Endothelial cell of umbilical vein (primary cell): ENCODE measurements around the gene VSTM4. TPM values are rescaled to one million over a fixed set of nuclear protein-coding genes. Genes with fewer than 3 reads are reported as not detected.

ENCODE experiments used
- BruUV-seq: library from RNA; stranded (reverse); fragments of 400-500 nt; replicated peaks from 2 replicates; lab custom pipeline; 2021; lab: Mats Ljungman, UMichigan
- CTCF ChIA-PET: fragments of 300-600, 350-600 bp; sonication (Branson Sonifier 250); formaldehyde crosslinking; loops from one replicate; lab custom pipeline; 2021; ENCODE audit warnings: antibody characterized with exemption, inconsistent platforms; lab: Charles Lee
- POLR2A ChIA-PET: fragments of 300-600, 350-600 bp; sonication (Branson Sonifier 250); formaldehyde crosslinking; loops from one replicate; lab custom pipeline; 2021; ENCODE audit warnings: antibody characterized with exemption, inconsistent platforms; lab: Charles Lee
- DNase-seq: peaks from one replicate; pipeline ENCODE4 v3.0.0-alpha.2; 2011; ENCODE audit warnings: low read depth, low spot score
- FAIRE-seq: peaks from 2 replicates; lab custom pipeline; 2011; peaks lifted over from hg19 to GRCh38; lab: Jason Lieb, UNC
- H2AFZ ChIP-seq: 2 replicates; pipeline ENCODE4 v1.6.0; 2012; ENCODE audit warnings: low read depth, low read length, control low read depth, inconsistent platforms
- H3K27ac ChIP-seq: 2 replicates; pipeline ENCODE4 v1.5.1; 2011; ENCODE audit warnings: low read depth, mild to moderate bottlenecking, control low read depth, low read length, moderate library complexity; ENCODE audit not compliant: insufficient read depth
- H3K27me3 ChIP-seq, 2 experiments: 2 replicates each; pipeline versions ENCODE4 v1.6.0 to v1.6.1; 2011; ENCODE audit warnings: low read length in 2 of 2, mixed read lengths in 1 of 2; ENCODE audit not compliant: control insufficient read depth in 2 of 2, insufficient read depth in 2 of 2
- H3K36me3 ChIP-seq, 2 experiments: 2 replicates in 1 of 2; 3 replicates in 1 of 2; pipeline ENCODE4 v1.5.1; 2011; ENCODE audit warnings: low read length in 2 of 2, mild to moderate bottlenecking in 1 of 2, moderate library complexity in 1 of 2; ENCODE audit not compliant: control insufficient read depth in 2 of 2, insufficient read depth in 2 of 2; ENCODE audit errors: extremely low read depth in 1 of 2
- H3K4me1 ChIP-seq: 3 replicates; pipeline ENCODE4 v1.5.1; 2011; ENCODE audit warnings: mild to moderate bottlenecking, low read length; ENCODE audit not compliant: control insufficient read depth, insufficient read depth; ENCODE audit errors: extremely low read depth
- H3K4me2 ChIP-seq: 2 replicates; pipeline ENCODE4 v1.6.1; 2011; ENCODE audit warnings: low read length, control low read depth, mixed read lengths; ENCODE audit not compliant: insufficient read depth
- H3K4me3 ChIP-seq, 3 experiments: fragments of 200-600 bp in 1 of 3; sonication (generic), shearing (Covaris generic) in 1 of 3; replicated peaks in 1 of 3; 2 replicates each; pipeline ENCODE4 v1.5.1; 2011 to 2016; ENCODE audit warnings: control low read depth in 3 of 3, low read length in 3 of 3, mild to moderate bottlenecking in 2 of 3, inconsistent platforms in 1 of 3, low read depth in 1 of 3, moderate library complexity in 1 of 3; ENCODE audit not compliant: insufficient read depth in 1 of 3
- H3K79me2 ChIP-seq: 2 replicates; pipeline ENCODE4 v1.6.0; 2012; ENCODE audit warnings: low read length, inconsistent platforms; ENCODE audit not compliant: control insufficient read depth, insufficient read depth
- H3K9ac ChIP-seq: replicated peaks from 2 replicates; pipeline ENCODE3; 2011; ENCODE audit warnings: low read length, control low read depth; ENCODE audit not compliant: insufficient read depth; ENCODE audit errors: extremely low read depth
- H3K9me1 ChIP-seq: replicated peaks from 3 replicates; pipeline ENCODE4 v1.6.0; 2011; ENCODE audit warnings: mild to moderate bottlenecking, low read length; ENCODE audit not compliant: control insufficient read depth, insufficient read depth; ENCODE audit errors: extremely low read depth
- H3K9me3 ChIP-seq: replicated peaks from 2 replicates; pipeline ENCODE4 v1.5.1; 2012; ENCODE audit warnings: low read length, inconsistent platforms; ENCODE audit not compliant: control insufficient read depth, insufficient read depth
- H4K20me1 ChIP-seq: replicated peaks from 2 replicates; pipeline ENCODE3; 2011; ENCODE audit warnings: mild to moderate bottlenecking, low read length; ENCODE audit not compliant: control insufficient read depth, insufficient read depth; ENCODE audit errors: extremely low read depth
- EZH2 ChIP-seq: IDR thresholded peaks from 2 replicates; pipeline ENCODE4 v1.6.1; 2012; ENCODE audit warnings: borderline replicate concordance, low read depth, mild to moderate bottlenecking, moderate library complexity, low read length, inconsistent platforms; ENCODE audit not compliant: severe bottlenecking
- FOS ChIP-seq: IDR thresholded peaks from 2 replicates; pipeline ENCODE4 v1.6.1; 2011; ENCODE audit warnings: mild to moderate bottlenecking, low read length, moderate library complexity, borderline replicate concordance; ENCODE audit not compliant: insufficient read depth
- GATA2 ChIP-seq: IDR thresholded peaks from 2 replicates; pipeline ENCODE4 v1.7.0; 2011; ENCODE audit warnings: low read depth, mild to moderate bottlenecking, moderate library complexity, mixed read lengths, low read length; ENCODE audit not compliant: insufficient read length, insufficient read depth
- POLR2A ChIP-seq: IDR thresholded peaks from 2 replicates; pipeline ENCODE4 v1.6.1; 2012; ENCODE audit warnings: low read depth, mild to moderate bottlenecking, control low read depth, low read length
- dilution Hi-C: fragments of 300-500 bp; cut with MboI; formaldehyde crosslinking; loops from one replicate; pipeline ENCODE4 v1.15.0; 2019; ENCODE audit warnings: low sequenced_read_pairs; ENCODE audit not compliant: extremely low pct_ligation_motif_present
- intact Hi-C: fragments of 100-400 bp; cut with micrococcal nuclease; formaldehyde crosslinking; loops from one replicate; pipeline ENCODE4 v1.10.0; 2022
- polyA plus RNA-seq, 4 experiments: library from polyadenylated mRNA; depleted of rRNA in 3 of 4; stranded (reverse) in 3 of 4; unstranded in 1 of 4; fragments of >200 nt; gene quantifications; 2 replicates each; pipeline versions ENCODE4 v1.2.1 to v1.2.3, GENCODE V29; 2011 to 2012; ENCODE audit warnings: missing spikeins in 1 of 4
- total RNA-seq: library from RNA; stranded (reverse); gene quantifications from 2 replicates; pipeline ENCODE4 v1.2.3, GENCODE V29; 2021
- TF ChIP-seq, protein P1 (sequence below), 2 donors: IDR thresholded peaks; 1 replicate in 1 of 2; 2 replicates in 1 of 2; pipeline ENCODE4 v1.5.1; 2011; ENCODE audit warnings: low read length in 2 of 2, mild to moderate bottlenecking in 2 of 2, moderate library complexity in 2 of 2, control low read depth in 1 of 2, inconsistent platforms in 1 of 2, low read depth in 1 of 2; ENCODE audit not compliant: insufficient read depth in 1 of 2; ENCODE audit errors: extremely low read depth in 1 of 2
- TF ChIP-seq, protein P2 (sequence below): IDR thresholded peaks from 2 replicates; pipeline ENCODE4 v1.6.1; 2011; ENCODE audit not compliant: insufficient read depth, insufficient read length

Gene VSTM4
- total and polyA plus RNA-seq, 2 donors (not counting 3 experiments of a cell fraction or from before 2014, with no cell fraction given) = 0.07 TPM

- no peaks in the 10 kb centered on the region for H3K9me1 ChIP-seq
- DNase-seq (no peak), FAIRE-seq (no peak)
- no TSS peak for BruUV-seq
- H3K4me1 ChIP-seq = no peaks in the 10 kb centered on the region
- no peaks in the 10 kb centered on the region for H3K27me3 ChIP-seq
- no peaks in the 10 kb centered on the region for H3K36me3 ChIP-seq
- intact Hi-C loops (no loop called here), dilution Hi-C loops (no loop called here)
- TF ChIP-seq, protein P1, sequence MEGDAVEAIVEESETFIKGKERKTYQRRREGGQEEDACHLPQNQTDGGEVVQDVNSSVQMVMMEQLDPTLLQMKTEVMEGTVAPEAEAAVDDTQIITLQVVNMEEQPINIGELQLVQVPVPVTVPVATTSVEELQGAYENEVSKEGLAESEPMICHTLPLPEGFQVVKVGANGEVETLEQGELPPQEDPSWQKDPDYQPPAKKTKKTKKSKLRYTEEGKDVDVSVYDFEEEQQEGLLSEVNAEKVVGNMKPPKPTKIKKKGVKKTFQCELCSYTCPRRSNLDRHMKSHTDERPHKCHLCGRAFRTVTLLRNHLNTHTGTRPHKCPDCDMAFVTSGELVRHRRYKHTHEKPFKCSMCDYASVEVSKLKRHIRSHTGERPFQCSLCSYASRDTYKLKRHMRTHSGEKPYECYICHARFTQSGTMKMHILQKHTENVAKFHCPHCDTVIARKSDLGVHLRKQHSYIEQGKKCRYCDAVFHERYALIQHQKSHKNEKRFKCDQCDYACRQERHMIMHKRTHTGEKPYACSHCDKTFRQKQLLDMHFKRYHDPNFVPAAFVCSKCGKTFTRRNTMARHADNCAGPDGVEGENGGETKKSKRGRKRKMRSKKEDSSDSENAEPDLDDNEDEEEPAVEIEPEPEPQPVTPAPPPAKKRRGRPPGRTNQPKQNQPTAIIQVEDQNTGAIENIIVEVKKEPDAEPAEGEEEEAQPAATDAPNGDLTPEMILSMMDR (IDR thresholded peaks at IDR 0.05; ENCODE audit: extremely low read depth in 1 of 2, insufficient read depth in 1 of 2, low read depth in 1 of 2, low read length in 2 of 2) = no peak
- no peak for TF ChIP-seq FOS
- TF ChIP-seq GATA2 = no peak
- TF ChIP-seq, protein P2, sequence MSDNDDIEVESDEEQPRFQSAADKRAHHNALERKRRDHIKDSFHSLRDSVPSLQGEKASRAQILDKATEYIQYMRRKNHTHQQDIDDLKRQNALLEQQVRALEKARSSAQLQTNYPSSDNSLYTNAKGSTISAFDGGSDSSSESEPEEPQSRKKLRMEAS = no peak
- TF ChIP-seq POLR2A = no peak
- no peak for TF ChIP-seq EZH2
- H3K27ac ChIP-seq = no peak overlapping the region
- H3K79me2 ChIP-seq = no peaks in the 10 kb centered on the region
- H4K20me1 ChIP-seq = no peaks in the 10 kb centered on the region
- no peak overlapping the region for H3K4me3 ChIP-seq
- H2AFZ ChIP-seq = no peak overlapping the region
- H3K4me2 ChIP-seq = no peak overlapping the region
- no peak overlapping the region for H3K9ac ChIP-seq
- H3K9me3 ChIP-seq = no peaks in the 10 kb centered on the region
- ChIA-PET POLR2A (interaction anchor here (0.6 kb wide), 1 partner anchor 41 kb away, joined by 3 read pairs; no protein-coding TSS in a partner anchor), CTCF (interaction anchor here (1.3 kb wide), 1 partner anchor 109 kb away, joined by 3 read pairs; no protein-coding TSS in a partner anchor)
These were observed 60.0 kb downstream of the VSTM4 start for GRCh38 chr10:49055221-49055849.
